GM12878 (cell line): ENCODE results near the gene USP10. TPM values are rescaled to one million over a fixed set of nuclear protein-coding genes. Genes with fewer than 3 reads are reported as not detected.

ENCODE experiments used
- ATAC-seq: fragments of 200-7000 bp; cut with Tn5 transposase; 3 replicates; pipeline ENCODE4 v1.9.1; 2020; ENCODE audit warnings: mild to moderate bottlenecking, moderate library complexity
- BruUV-seq: library from RNA; stranded (reverse); fragments of 400-500 nt; replicated peaks from 2 replicates; lab custom pipeline; 2021; lab: Mats Ljungman, UMichigan
- CTCF ChIA-PET: fragments of 300-600 bp; sonication (Branson Sonifier 250); formaldehyde crosslinking; extraction: SDS; loops from one replicate; lab custom pipeline; 2021; ENCODE audit warnings: inconsistent platforms; lab: Yijun Ruan, JAX
- POLR2A ChIA-PET: fragments of 350-600 bp; formaldehyde crosslinking; extraction: SDS; loops from one replicate; lab custom pipeline; 2021; ENCODE audit warnings: inconsistent platforms; lab: Charles Lee
- RAD21 ChIA-PET: fragments of 300-600 bp; sonication (Branson Sonifier 250); formaldehyde crosslinking; loops from one replicate; lab custom pipeline; 2023; ENCODE audit warnings: antibody characterized with exemption; ENCODE audit not compliant: unreplicated experiment; lab: Charles Lee
- SMC1A ChIA-PET: fragments of 300-600 bp; sonication (Branson Sonifier 250); formaldehyde crosslinking; loops from one replicate; lab custom pipeline; 2023; ENCODE audit not compliant: unreplicated experiment, uncharacterized antibody; lab: Charles Lee
- DNase-seq: peaks from one replicate; pipeline ENCODE4 v3.0.0-alpha.2; 2011; ENCODE audit warnings: low read depth, low spot score
- FAIRE-seq: peaks from 3 replicates; lab custom pipeline; 2011; peaks lifted over from hg19 to GRCh38; lab: Jason Lieb, UNC
- H2AFZ ChIP-seq: 2 replicates; pipeline ENCODE4 v1.6.0; 2011; ENCODE audit warnings: low read depth, low read length, control low read depth; ENCODE audit not compliant: control insufficient read depth
- H3K27ac ChIP-seq: 2 replicates; pipeline ENCODE4 v1.5.1; 2011; ENCODE audit warnings: control low read depth; ENCODE audit not compliant: control insufficient read depth, insufficient read depth
- H3K27me3 ChIP-seq, 2 experiments: replicated peaks in 1 of 2; 2 replicates each; pipeline versions ENCODE4 v1.6.0 to v1.6.1; 2011; ENCODE audit warnings: low read length in 1 of 2; ENCODE audit not compliant: control insufficient read depth in 2 of 2, insufficient read depth in 2 of 2
- H3K36me3 ChIP-seq, 2 experiments: 2 replicates each; pipeline ENCODE4 v1.5.1; 2011; ENCODE audit warnings: low read length in 1 of 2; ENCODE audit not compliant: control insufficient read depth in 2 of 2, insufficient read depth in 2 of 2
- H3K4me1 ChIP-seq: 2 replicates; pipeline ENCODE4 v1.6.1; 2011; ENCODE audit warnings: mild to moderate bottlenecking, low read length, moderate library complexity, mixed read lengths; ENCODE audit not compliant: control insufficient read depth, insufficient read depth
- H3K4me2 ChIP-seq: 2 replicates; pipeline ENCODE4 v1.6.0; 2011; ENCODE audit warnings: control low read depth; ENCODE audit not compliant: control insufficient read depth, insufficient read depth
- H3K4me3 ChIP-seq: fragments of 200-600 bp; sonication (generic); 2 replicates; pipeline ENCODE4 v1.5.1; 2016
- H3K79me2 ChIP-seq: 2 replicates; pipeline ENCODE4 v1.6.0; 2011; ENCODE audit warnings: low read length; ENCODE audit not compliant: control insufficient read depth, insufficient read depth
- H3K9ac ChIP-seq: 2 replicates; pipeline ENCODE4 v1.8.0; 2011; ENCODE audit warnings: low read length, control low read depth, mixed read lengths; ENCODE audit not compliant: control insufficient read depth, insufficient read depth
- H3K9me3 ChIP-seq: replicated peaks from 3 replicates; pipeline ENCODE4 v1.5.1; 2011; ENCODE audit warnings: mild to moderate bottlenecking, low read length; ENCODE audit not compliant: control insufficient read depth, insufficient read depth
- H4K20me1 ChIP-seq: 2 replicates; pipeline ENCODE4 v1.6.0; 2011; ENCODE audit not compliant: control insufficient read depth, insufficient read depth
- BHLHE40 ChIP-seq, 2 experiments: fragments of 450-650 bp in 1 of 2; IDR thresholded peaks; 2 replicates each; pipeline ENCODE4 v1.6.1; 2011 to 2017; ENCODE audit warnings: low read depth in 2 of 2, borderline replicate concordance in 1 of 2, improper control_type of control experiment in 1 of 2, low read length in 1 of 2, mild to moderate bottlenecking in 1 of 2
- CTCF ChIP-seq, 3 experiments: IDR thresholded peaks in 2 of 3; conservative IDR thresholded peaks in 1 of 3; 2 replicates each; pipeline ENCODE4 v1.5.1; 2011; ENCODE audit warnings: low read depth in 3 of 3, low read length in 3 of 3, mild to moderate bottlenecking in 3 of 3, control low read depth in 2 of 3, moderate library complexity in 2 of 3, inconsistent platforms in 1 of 3, mixed read lengths in 1 of 3; ENCODE audit not compliant: control insufficient read depth in 2 of 3, insufficient read depth in 1 of 3; ENCODE audit errors: extremely low read depth in 1 of 3
- MEF2B ChIP-seq: fragments of 450-650 bp; IDR thresholded peaks from 2 replicates; pipeline ENCODE4 v1.6.1; 2018; ENCODE audit warnings: mild to moderate bottlenecking, moderate library complexity; ENCODE audit not compliant: partially characterized antibody, poor library complexity, severe bottlenecking
- POU2F2 ChIP-seq: IDR thresholded peaks from 3 replicates; pipeline ENCODE4 v1.6.1; 2011; ENCODE audit warnings: low read depth, mild to moderate bottlenecking, low read length, borderline replicate concordance
- RAD21 ChIP-seq: IDR thresholded peaks from 2 replicates; pipeline ENCODE4 v1.6.1; 2011; ENCODE audit warnings: mild to moderate bottlenecking, low read depth, low read length, moderate library complexity; ENCODE audit not compliant: insufficient read depth
- SMC3 ChIP-seq: IDR thresholded peaks from 2 replicates; pipeline ENCODE4 v1.6.1; 2011; ENCODE audit warnings: low read length, improper control_type of control experiment, borderline replicate concordance
- WGBS: methylation state at CpG from one replicate; pipeline ENCODE4 v1.1.6; 2016; ENCODE audit warnings: low lambda C conversion rate; ENCODE audit not compliant: insufficient replicate concordance, insufficient coverage; ENCODE audit errors: missing lambda C conversion rate; 5-methylcytosine and 5-hydroxymethylcytosine counted together
- in situ Hi-C: fragments of 300-500 bp; cut with MboI; formaldehyde crosslinking; loops from 9 replicates; pipeline ENCODE4 v1.14.3; 2018; ENCODE audit warnings: mixed read lengths
- intact Hi-C: fragments of 100-400 bp; cut with micrococcal nuclease; formaldehyde crosslinking; loops from one replicate; pipeline ENCODE4 v1.14.2; 2022; ENCODE audit not compliant: unreplicated experiment
- polyA plus RNA-seq, 11 experiments: library from polyadenylated mRNA; depleted of rRNA in 4 of 11; unstranded in 6 of 11; stranded (reverse) in 5 of 11; fragments of >200 nt; fragmentation: Nextera tagmentation in 4 of 11; fragmentation: Illumina TruSeq in 1 of 11; extraction: Ambion mirVana in 4 of 11; extraction: Trizol in 1 of 11; gene quantifications; 1 replicate in 1 of 11; 2 replicates in 10 of 11; pipeline versions ENCODE4 v1.2.1 to v1.2.3, GENCODE V29; 2011 to 2016; ENCODE audit warnings: inconsistent platforms in 2 of 11, missing spikeins in 2 of 11, low read depth in 1 of 11
- total RNA-seq, 4 experiments: library from RNA; depleted of rRNA in 3 of 4; stranded (reverse); fragments of >200 nt in 3 of 4; fragmentation: Illumina TruSeq in 1 of 4; extraction: Trizol in 1 of 4; gene quantifications; 2 replicates each; pipeline versions ENCODE4 v1.2.1 to v1.2.3, GENCODE V29; 2013 to 2021
- TF ChIP-seq, protein P1 (sequence below): fragments of 450-650 bp; IDR thresholded peaks from 2 replicates; pipeline ENCODE4 v1.6.1; 2017; ENCODE audit warnings: low read depth, mild to moderate bottlenecking, moderate library complexity
- TF ChIP-seq, protein P2 (sequence below): fragments of 450-650 bp; formaldehyde crosslinking; IDR thresholded peaks from 2 replicates; pipeline ENCODE4 v1.4.0; 2022; ENCODE audit warnings: mild to moderate bottlenecking, moderate library complexity

USP10 gene
- total and polyA plus RNA-seq, 10 of the 15 experiments (the other 5 are each of a cell fraction or from before 2014, with no cell fraction given): 46.1 to 160 (median 105) TPM

- Histone ChIP-seq H3K9ac (peak overlapping the region; percentile 23; the same call in 1 of the 2 replicates), H3K36me3 (peaks cover 7 to 13% of the 10 kb centered on the region in 2 experiments), H3K4me3 (no peak overlapping the region; the same call in 1 of the 2 replicates), H3K4me1 (peaks cover 54% of the 10 kb centered on the region), H3K79me2 (peaks cover 71% of the 10 kb centered on the region), H3K4me2 (peak overlapping the region; percentile 88), H4K20me1 (peaks cover 4% of the 10 kb centered on the region; the same call in 1 of the 2 replicates), H3K9me3 (no peaks in the 10 kb centered on the region), H3K27ac (peak overlapping the region; percentile 56), H2AFZ (no peak overlapping the region), H3K27me3 (no peaks in the 10 kb centered on the region)
- FAIRE-seq (peak; percentile 86), DNase-seq (peak; percentile 78), ATAC-seq (peak; percentile 82)
- CTCF ChIA-PET: interaction anchor here (0.7 to 12.5 kb wide), 32 partner anchors 8 to 605 kb away, joined by 3 to 239 read pairs (median 5); partner anchors contain the start of gene MEAK7
- SMC1A ChIA-PET: interaction anchor here (0.6 to 11.2 kb wide), 30 partner anchors 10 to 258 kb away, joined by 3 to 142 read pairs (median 4); no protein-coding TSS in a partner anchor
- RAD21 ChIA-PET: interaction anchor here (0.7 to 8.1 kb wide), 13 partner anchors 12 to 359 kb away, joined by 3 to 84 read pairs (median 3); partner anchors contain the start of gene CIBAR2
- TF ChIP-seq POU2F2 (0 out of 3 replicates have a peak, but pooled peaks have one; percentile 51), BHLHE40 (IDR thresholded peaks at IDR 0.05; ENCODE audit: borderline replicate concordance in 1 of 2, low read depth in 2 of 2, low read length in 1 of 2) (0 out of 4 replicates have a peak, but pooled peaks of 1 of the 2 experiments have one; percentile 14), SMC3 (peak; percentile 66; the same call in 1 of the 2 replicates), MEF2B (no peak), RAD21 (peak; percentile 81), CTCF (IDR thresholded peaks at IDR 0.05 in 2 of 3, conservative IDR thresholded peaks at IDR 0.05 in 1 of 3; ENCODE audit: control insufficient read depth in 2 of 3, extremely low read depth in 1 of 3, insufficient read depth in 1 of 3, low read depth in 3 of 3, low read length in 3 of 3) (peak; percentile 70 to 85 (median 80))
- TF ChIP-seq, protein P1, sequence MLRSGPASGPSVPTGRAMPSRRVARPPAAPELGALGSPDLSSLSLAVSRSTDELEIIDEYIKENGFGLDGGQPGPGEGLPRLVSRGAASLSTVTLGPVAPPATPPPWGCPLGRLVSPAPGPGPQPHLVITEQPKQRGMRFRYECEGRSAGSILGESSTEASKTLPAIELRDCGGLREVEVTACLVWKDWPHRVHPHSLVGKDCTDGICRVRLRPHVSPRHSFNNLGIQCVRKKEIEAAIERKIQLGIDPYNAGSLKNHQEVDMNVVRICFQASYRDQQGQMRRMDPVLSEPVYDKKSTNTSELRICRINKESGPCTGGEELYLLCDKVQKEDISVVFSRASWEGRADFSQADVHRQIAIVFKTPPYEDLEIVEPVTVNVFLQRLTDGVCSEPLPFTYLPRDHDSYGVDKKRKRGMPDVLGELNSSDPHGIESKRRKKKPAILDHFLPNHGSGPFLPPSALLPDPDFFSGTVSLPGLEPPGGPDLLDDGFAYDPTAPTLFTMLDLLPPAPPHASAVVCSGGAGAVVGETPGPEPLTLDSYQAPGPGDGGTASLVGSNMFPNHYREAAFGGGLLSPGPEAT: 0 out of 2 replicates have a peak, but pooled peaks have one; percentile 38
- TF ChIP-seq, protein P2, sequence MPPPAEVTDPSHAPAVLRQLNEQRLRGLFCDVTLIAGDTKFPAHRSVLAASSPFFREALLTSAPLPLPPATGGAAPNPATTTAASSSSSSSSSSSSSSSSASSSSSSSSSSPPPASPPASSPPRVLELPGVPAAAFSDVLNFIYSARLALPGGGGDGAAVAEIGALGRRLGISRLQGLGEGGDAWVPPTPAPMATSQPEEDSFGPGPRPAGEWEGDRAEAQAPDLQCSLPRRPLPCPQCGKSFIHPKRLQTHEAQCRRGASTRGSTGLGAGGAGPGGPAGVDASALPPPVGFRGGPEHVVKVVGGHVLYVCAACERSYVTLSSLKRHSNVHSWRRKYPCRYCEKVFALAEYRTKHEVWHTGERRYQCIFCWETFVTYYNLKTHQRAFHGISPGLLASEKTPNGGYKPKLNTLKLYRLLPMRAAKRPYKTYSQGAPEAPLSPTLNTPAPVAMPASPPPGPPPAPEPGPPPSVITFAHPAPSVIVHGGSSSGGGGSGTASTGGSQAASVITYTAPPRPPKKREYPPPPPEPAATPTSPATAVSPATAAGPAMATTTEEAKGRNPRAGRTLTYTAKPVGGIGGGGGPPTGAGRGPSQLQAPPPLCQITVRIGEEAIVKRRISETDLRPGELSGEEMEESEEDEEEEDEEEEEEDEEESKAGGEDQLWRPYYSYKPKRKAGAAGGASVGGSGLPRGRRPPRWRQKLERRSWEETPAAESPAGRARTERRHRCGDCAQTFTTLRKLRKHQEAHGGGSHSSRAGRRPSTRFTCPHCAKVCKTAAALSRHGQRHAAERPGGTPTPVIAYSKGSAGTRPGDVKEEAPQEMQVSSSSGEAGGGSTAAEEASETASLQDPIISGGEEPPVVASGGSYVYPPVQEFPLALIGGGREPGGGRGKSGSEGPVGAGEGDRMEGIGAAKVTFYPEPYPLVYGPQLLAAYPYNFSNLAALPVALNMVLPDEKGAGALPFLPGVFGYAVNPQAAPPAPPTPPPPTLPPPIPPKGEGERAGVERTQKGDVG (CRISPR knock-in tag): no peak
- WGBS: 1% methylated on average over 12 of the region's 12 CpGs
- in situ Hi-C loops: loop anchor here (5.0 kb wide), 1 partner anchor 218 kb away; no protein-coding TSS in a partner anchor
- POLR2A ChIA-PET: interaction anchor here (0.6 to 1.1 kb wide), 3 partner anchors 199 to 272 kb away, joined by 3 to 5 read pairs (median 3); no protein-coding TSS in a partner anchor
- BruUV-seq: no TSS peak
- intact Hi-C loops: loop anchor here (1.0 to 10.0 kb wide), 3 partner anchors 140 to 216 kb away; no protein-coding TSS in a partner anchor
Observed at GRCh38 chr16:84754353-84754856, 54.6 kb downstream of the USP10 start.
